ENCODE data around the gene GRM1.

GRM1 gene

DNA sequence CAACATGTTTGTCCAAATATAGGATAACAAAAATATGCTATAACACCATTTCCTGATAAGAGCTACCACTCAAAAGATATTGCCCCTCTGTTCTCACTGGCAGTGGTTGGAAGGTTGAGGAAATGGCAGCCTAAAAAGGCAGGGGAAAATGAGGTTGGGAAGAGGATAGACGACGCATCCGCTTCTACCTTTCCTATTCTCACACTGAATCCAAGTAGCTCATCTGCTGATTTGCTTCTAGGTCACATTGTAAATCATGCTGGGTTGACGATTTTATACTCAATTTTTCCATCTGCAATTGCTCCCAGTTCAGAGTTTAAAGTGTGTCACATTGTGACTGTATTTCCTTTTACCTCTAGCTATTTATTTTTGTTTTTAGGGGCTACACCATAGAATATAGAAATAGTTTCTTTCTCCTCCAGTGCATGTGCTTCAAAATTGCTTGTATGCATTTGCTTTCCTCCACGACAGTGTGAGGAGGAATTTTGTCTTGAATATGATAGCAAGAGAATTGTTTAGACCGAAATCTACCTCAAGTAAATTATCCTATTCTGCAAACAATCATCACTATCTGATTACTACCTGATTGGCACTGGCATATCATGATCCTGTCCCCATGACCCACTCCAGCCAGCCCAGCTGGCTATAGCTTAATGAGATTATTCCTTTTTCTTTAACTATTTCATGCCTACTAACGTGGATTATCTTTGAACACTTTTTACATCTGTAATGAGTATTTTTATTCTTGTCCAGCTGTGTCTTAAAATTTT lies 335.2 kb downstream of the GRM1 start:
- no peak overlapping the region for H3K4me3 ChIP-seq (replicated peaks; ENCODE audit: low read depth, low read length)
- TF ChIP-seq, protein P1, sequence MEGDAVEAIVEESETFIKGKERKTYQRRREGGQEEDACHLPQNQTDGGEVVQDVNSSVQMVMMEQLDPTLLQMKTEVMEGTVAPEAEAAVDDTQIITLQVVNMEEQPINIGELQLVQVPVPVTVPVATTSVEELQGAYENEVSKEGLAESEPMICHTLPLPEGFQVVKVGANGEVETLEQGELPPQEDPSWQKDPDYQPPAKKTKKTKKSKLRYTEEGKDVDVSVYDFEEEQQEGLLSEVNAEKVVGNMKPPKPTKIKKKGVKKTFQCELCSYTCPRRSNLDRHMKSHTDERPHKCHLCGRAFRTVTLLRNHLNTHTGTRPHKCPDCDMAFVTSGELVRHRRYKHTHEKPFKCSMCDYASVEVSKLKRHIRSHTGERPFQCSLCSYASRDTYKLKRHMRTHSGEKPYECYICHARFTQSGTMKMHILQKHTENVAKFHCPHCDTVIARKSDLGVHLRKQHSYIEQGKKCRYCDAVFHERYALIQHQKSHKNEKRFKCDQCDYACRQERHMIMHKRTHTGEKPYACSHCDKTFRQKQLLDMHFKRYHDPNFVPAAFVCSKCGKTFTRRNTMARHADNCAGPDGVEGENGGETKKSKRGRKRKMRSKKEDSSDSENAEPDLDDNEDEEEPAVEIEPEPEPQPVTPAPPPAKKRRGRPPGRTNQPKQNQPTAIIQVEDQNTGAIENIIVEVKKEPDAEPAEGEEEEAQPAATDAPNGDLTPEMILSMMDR (IDR thresholded peaks at IDR 0.05; ENCODE audit: low read length, missing control alignments) = no peak
- DNase-seq (ENCODE audit: low read depth) = no peak

DNA sequence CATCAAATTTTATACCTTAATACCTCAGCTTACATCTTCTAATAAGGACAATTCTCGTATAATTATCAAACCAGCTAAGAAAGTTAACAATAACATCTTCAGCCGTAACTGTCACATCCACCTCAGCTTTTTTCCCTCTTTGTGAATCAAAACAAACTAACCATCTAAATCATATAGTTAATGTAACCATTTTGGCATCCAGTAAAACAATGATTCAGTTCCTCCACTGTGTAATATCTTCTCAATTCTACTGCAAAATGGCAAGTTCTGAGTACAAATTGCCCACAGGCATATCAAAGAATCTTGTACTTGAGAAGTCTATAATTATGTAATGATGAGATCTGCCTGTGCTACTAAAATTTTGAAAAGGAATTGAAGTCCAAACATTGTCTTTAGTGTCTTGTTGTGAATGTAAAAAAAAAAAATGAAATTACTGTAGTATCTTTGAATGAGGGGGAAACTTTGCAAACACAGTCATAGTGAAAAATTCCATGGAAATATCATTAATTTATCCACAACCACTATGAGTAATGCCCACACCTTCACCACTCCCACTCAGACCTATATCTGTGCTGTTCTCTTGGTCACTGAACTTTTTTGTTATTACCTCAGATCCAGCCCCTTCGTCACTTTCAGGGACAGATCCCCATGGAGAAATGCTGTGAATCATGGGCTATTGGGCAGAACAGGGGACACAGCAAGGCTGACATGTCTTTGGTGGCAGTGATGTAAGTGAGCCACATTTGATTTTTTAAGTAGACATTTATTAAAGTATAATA lies 336.1 kb downstream of the GRM1 start:
- DNase-seq (ENCODE audit: low read depth) = no peak
- H3K4me3 ChIP-seq (replicated peaks; ENCODE audit: low read depth, low read length) = no peak overlapping the region
- TF ChIP-seq, protein P1 (IDR thresholded peaks at IDR 0.05; ENCODE audit: low read length, missing control alignments) = no peak

DNA sequence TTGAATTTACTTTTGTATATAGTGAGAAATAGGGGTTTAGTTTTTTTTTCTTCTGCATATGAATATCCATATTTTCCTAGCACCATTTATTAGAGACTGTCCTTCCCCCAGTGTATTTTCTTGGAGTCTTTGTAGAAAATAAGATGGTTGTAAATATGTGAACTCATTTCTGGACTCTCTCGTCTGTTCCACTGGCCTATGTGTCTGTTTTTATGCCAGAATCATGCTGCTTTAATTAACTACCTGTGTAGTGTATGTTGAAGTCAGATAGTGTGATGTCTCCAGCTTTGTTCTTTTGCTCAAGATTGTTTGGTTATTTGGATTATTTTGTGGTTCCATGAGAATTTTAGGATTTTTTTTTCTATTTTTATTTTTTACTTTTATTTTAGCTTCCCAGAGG lies 338.2 kb downstream of the GRM1 start:
- DNase-seq (ENCODE audit: low read depth) = no peak
- H3K4me3 ChIP-seq (replicated peaks; ENCODE audit: low read depth, low read length) = no peak overlapping the region
- TF ChIP-seq, protein P1 (IDR thresholded peaks at IDR 0.05; ENCODE audit: low read length, missing control alignments) = no peak

DNA sequence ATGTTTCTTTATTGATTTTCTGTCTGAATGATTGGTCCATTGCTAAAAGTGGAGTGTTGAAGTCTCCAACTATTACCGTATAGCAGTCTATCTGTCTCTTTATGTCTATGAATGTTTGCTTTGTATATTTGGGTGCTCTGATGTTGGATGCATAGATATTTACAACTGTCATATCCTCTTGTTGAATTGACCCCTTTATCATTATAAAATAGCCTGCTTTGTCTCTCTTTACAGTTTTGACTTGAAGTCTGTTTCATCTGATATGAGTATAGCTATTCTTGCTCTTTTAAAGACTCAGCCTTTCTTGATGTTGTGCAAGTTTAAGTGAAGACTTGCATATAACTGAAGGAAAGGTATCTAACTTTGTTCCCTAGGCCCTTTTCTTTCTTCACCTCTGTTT lies 341.0 kb downstream of the GRM1 start:
- no peak for DNase-seq (ENCODE audit: low read depth)
- TF ChIP-seq, protein P1 (IDR thresholded peaks at IDR 0.05; ENCODE audit: low read length, missing control alignments) = no peak
- no peak overlapping the region for H3K4me3 ChIP-seq (replicated peaks; ENCODE audit: low read depth, low read length)

DNA sequence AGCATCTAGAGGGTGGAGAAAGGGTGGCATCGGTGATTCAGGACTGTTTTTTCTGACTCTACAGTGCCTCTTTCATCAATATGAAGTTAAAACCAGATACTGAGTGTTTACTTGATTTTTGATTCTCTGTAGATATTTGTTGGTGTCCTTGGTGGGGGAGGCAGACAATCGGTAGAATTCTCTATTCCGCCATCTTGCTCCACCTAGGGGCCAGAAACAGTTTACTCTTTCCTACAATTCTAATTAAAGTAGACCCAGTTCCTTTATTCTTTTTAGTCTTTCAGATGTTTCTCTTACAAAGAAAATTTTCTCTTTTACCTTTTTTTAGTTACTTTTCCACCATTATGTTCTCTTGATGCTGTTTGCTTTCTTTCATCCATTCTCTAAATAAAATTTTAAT lies 352.6 kb downstream of the GRM1 start:
- TF ChIP-seq, protein P1 (IDR thresholded peaks at IDR 0.05; ENCODE audit: low read length, missing control alignments) = peak; percentile 36
- H3K4me3 ChIP-seq (replicated peaks; ENCODE audit: low read depth, low read length) = no peak overlapping the region
- DNase-seq (ENCODE audit: low read depth) = no peak

DNA sequence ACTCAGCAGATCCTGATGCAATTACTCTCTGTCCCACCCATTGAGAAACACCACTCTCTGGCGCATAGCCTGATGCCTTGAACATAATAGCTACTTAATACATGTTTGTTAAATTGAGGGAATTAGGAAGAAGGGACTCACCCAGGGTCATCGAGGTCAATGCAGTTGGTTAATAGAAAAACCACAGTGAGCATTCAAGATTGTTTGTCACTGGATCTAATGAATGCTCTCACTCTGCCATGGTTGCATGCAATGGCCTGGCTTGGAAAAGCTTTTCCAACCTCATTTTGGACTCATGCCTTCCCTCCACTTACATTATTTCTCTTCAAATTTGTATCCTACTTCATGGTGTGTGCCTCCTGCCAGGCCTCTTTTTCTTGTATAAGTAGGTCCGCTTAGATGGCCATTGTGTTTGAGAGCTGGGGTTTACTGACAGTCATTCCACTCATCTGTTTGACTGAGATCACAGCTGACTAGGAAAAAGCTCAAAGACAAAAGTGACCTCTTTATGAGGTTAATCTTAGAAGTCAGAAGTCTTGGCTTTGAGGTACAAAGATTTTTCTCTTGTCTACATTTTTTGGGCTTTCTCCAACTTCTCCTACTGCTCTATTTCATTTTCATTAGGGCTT lies 360.0 kb downstream of the GRM1 start:
- H3K4me3 ChIP-seq (replicated peaks; ENCODE audit: low read depth, low read length) = no peak overlapping the region
- no peak for DNase-seq (ENCODE audit: low read depth)
- TF ChIP-seq, protein P1 (IDR thresholded peaks at IDR 0.05; ENCODE audit: low read length, missing control alignments) = no peak

Measured in fibroblast of pulmonary artery (primary cell).